HEK293 (cell line): ENCODE measurements around the gene ITGB3.
A peak's percentile ranks its signal among the peaks of the same experiment; 100 is the strongest.

Experiments
- KLF17 ChIP-seq: fragments of 450-650 bp; formaldehyde crosslinking; IDR thresholded peaks from 2 replicates; pipeline ENCODE4 v1.5.1; 2016; ENCODE audit warnings: missing biosample characterization, missing genetic modification characterization
- PRDM10 ChIP-seq: fragments of 450-650 bp; formaldehyde crosslinking; IDR thresholded peaks from 2 replicates; pipeline ENCODE4 v1.5.1; 2016; ENCODE audit warnings: missing biosample characterization, missing genetic modification characterization
- PRDM4 ChIP-seq: fragments of 450-650 bp; formaldehyde crosslinking; IDR thresholded peaks from 2 replicates; pipeline ENCODE4 v1.5.1; 2017; ENCODE audit warnings: missing biosample characterization, missing genetic modification characterization
- PRDM6 ChIP-seq: fragments of 450-650 bp; formaldehyde crosslinking; IDR thresholded peaks from 2 replicates; pipeline ENCODE4 v1.5.1; 2017; ENCODE audit warnings: missing biosample characterization, missing genetic modification characterization
- TSHZ1 ChIP-seq: fragments of 450-650 bp; formaldehyde crosslinking; IDR thresholded peaks from 2 replicates; pipeline ENCODE4 v1.5.1; 2016; ENCODE audit warnings: missing biosample characterization, missing genetic modification characterization, borderline replicate concordance
- YY1 ChIP-seq: fragments of 450-650 bp; formaldehyde crosslinking; IDR thresholded peaks from 2 replicates; pipeline ENCODE4 v1.5.1; 2018; ENCODE audit warnings: missing biosample characterization, missing genetic modification characterization
- ZBTB17 ChIP-seq: fragments of 450-650 bp; formaldehyde crosslinking; IDR thresholded peaks from 2 replicates; pipeline ENCODE4 v1.5.1; 2016; ENCODE audit warnings: missing biosample characterization, missing genetic modification characterization
- ZBTB7A ChIP-seq: fragments of 450-650 bp; formaldehyde crosslinking; IDR thresholded peaks from 2 replicates; pipeline ENCODE4 v1.5.1; 2016; ENCODE audit warnings: low read depth, missing biosample characterization, missing genetic modification characterization
- ZBTB8A ChIP-seq: fragments of 450-650 bp; formaldehyde crosslinking; IDR thresholded peaks from 2 replicates; pipeline ENCODE4 v1.5.1; 2016; ENCODE audit warnings: missing biosample characterization, missing genetic modification characterization
- ZFP69B ChIP-seq: fragments of 450-650 bp; formaldehyde crosslinking; IDR thresholded peaks from 2 replicates; pipeline ENCODE4 v1.5.1; 2016; ENCODE audit warnings: missing biosample characterization, missing genetic modification characterization
- ZNF18 ChIP-seq: fragments of 450-650 bp; formaldehyde crosslinking; IDR thresholded peaks from 2 replicates; pipeline ENCODE4 v1.5.1; 2016; ENCODE audit warnings: missing biosample characterization, missing genetic modification characterization
- ZNF19 ChIP-seq: fragments of 450-650 bp; formaldehyde crosslinking; IDR thresholded peaks from 2 replicates; pipeline ENCODE4; 2016; ENCODE audit warnings: missing biosample characterization, missing genetic modification characterization, low read depth
- ZNF292 ChIP-seq: fragments of 450-650 bp; formaldehyde crosslinking; IDR thresholded peaks from 2 replicates; pipeline ENCODE4 v1.5.1; 2016; ENCODE audit warnings: low read depth, missing biosample characterization, missing genetic modification characterization, borderline replicate concordance
- ZNF302 ChIP-seq: fragments of 450-650 bp; formaldehyde crosslinking; IDR thresholded peaks from 2 replicates; pipeline ENCODE4 v1.5.1; 2016; ENCODE audit warnings: missing biosample characterization, missing genetic modification characterization, low read depth
- ZNF341 ChIP-seq: fragments of 450-650 bp; formaldehyde crosslinking; IDR thresholded peaks from 2 replicates; pipeline ENCODE4; 2016; ENCODE audit warnings: low read depth, missing biosample characterization, missing genetic modification characterization
- ZNF366 ChIP-seq: fragments of 450-650 bp; formaldehyde crosslinking; conservative IDR thresholded peaks from 2 replicates; pipeline ENCODE4 v1.5.1; 2016; ENCODE audit warnings: missing biosample characterization, missing genetic modification characterization
- ZNF394 ChIP-seq: fragments of 450-650 bp; formaldehyde crosslinking; IDR thresholded peaks from 2 replicates; pipeline ENCODE4 v1.5.1; 2016; ENCODE audit warnings: missing biosample characterization, missing genetic modification characterization, mild to moderate bottlenecking, moderate library complexity, borderline replicate concordance
- ZNF404 ChIP-seq: fragments of 450-650 bp; formaldehyde crosslinking; IDR thresholded peaks from 2 replicates; pipeline ENCODE4 v1.5.1; 2017; ENCODE audit warnings: missing biosample characterization, missing genetic modification characterization
- ZNF449 ChIP-seq: fragments of 450-650 bp; formaldehyde crosslinking; IDR thresholded peaks from 2 replicates; pipeline ENCODE4 v1.5.1; 2017; ENCODE audit warnings: missing biosample characterization, mild to moderate bottlenecking, missing genetic modification characterization, moderate library complexity
- ZNF529 ChIP-seq: fragments of 450-650 bp; formaldehyde crosslinking; IDR thresholded peaks from 2 replicates; pipeline ENCODE4 v1.5.1; 2017; ENCODE audit warnings: missing genetic modification characterization, missing biosample characterization; ENCODE audit not compliant: insufficient replicate concordance
- ZNF544 ChIP-seq: fragments of 450-650 bp; formaldehyde crosslinking; IDR thresholded peaks from 2 replicates; pipeline ENCODE4 v1.5.0; 2017; ENCODE audit warnings: missing biosample characterization, missing genetic modification characterization
- ZNF596 ChIP-seq: fragments of 450-650 bp; IDR thresholded peaks from 2 replicates; pipeline ENCODE4 v1.5.0; 2018; ENCODE audit warnings: missing biosample characterization, mild to moderate bottlenecking, missing genetic modification characterization, moderate library complexity
- ZNF600 ChIP-seq: fragments of 450-650 bp; formaldehyde crosslinking; IDR thresholded peaks from 2 replicates; pipeline ENCODE4 v1.5.1; 2016; ENCODE audit warnings: missing biosample characterization, missing genetic modification characterization
- ZNF677 ChIP-seq: fragments of 450-650 bp; IDR thresholded peaks from 2 replicates; pipeline ENCODE4 v1.5.0; 2018; ENCODE audit warnings: missing biosample characterization, mild to moderate bottlenecking, missing genetic modification characterization, moderate library complexity
- ZSCAN30 ChIP-seq: fragments of 450-650 bp; IDR thresholded peaks from 2 replicates; pipeline ENCODE4 v1.5.1; 2018; ENCODE audit warnings: missing biosample characterization, mild to moderate bottlenecking, missing genetic modification characterization, moderate library complexity

ITGB3 gene

GRCh38 chr17:47276868-47277267 lies 23.2 kb downstream of the ITGB3 start (continued):
- no peak for TF ChIP-seq TSHZ1 (tag by site-specific recombination)
- TF ChIP-seq ZNF404 (tag by site-specific recombination), result no peak
- no peak for TF ChIP-seq ZNF544
- no peak for TF ChIP-seq ZBTB7A (tag by site-specific recombination)
- no peak for TF ChIP-seq PRDM4 (tag by site-specific recombination)
- TF ChIP-seq ZBTB8A, result peak; percentile 46
- TF ChIP-seq PRDM6, result no peak
- no peak; the same call in 1 of the 2 replicates for TF ChIP-seq ZNF366 (tag by site-specific recombination)
- peak; percentile 100 for TF ChIP-seq ZNF449 (tag by site-specific recombination)
- TF ChIP-seq YY1, result no peak
- TF ChIP-seq KLF17 (tag by site-specific recombination), result no peak
- peak; percentile 80 for TF ChIP-seq PRDM10 (tag by site-specific recombination)
- no peak for TF ChIP-seq ZNF529 (tag by site-specific recombination)
- peak; percentile 93 for TF ChIP-seq ZNF341 (tag by site-specific recombination)
- TF ChIP-seq ZNF596, result no peak
- TF ChIP-seq ZNF677 (tag by site-specific recombination), result no peak
- no peak for TF ChIP-seq ZNF292
- TF ChIP-seq ZSCAN30, result no peak
- no peak for TF ChIP-seq ZNF19 (tag by site-specific recombination)
- peak; percentile 90 for TF ChIP-seq ZNF18 (tag by site-specific recombination)
- peak; percentile 86 for TF ChIP-seq ZBTB17 (tag by site-specific recombination)
- no peak for TF ChIP-seq ZNF394 (tag by site-specific recombination)
- TF ChIP-seq ZNF302 (tag by site-specific recombination), result no peak
- TF ChIP-seq ZFP69B, result no peak
- TF ChIP-seq ZNF600, result peak; percentile 37; the same call in 1 of the 2 replicates
